Ascending aorta (tissue), 2 donors: Measurements from ENCODE around the gene NOTUM. TPM values are rescaled to one million over a fixed set of nuclear protein-coding genes. Genes with fewer than 3 reads are reported as not detected.
A peak's percentile ranks its signal among the peaks of the same experiment; 100 is the strongest.

ENCODE experiments used
- DNase-seq, 2 donors: peaks; one replicate each; pipeline ENCODE4 v3.0.0-alpha.2; 2019; ENCODE audit warnings: low spot score in 2 of 2
- H3K27ac ChIP-seq, 2 donors: fragments of 200-600 bp; sonication (generic); one replicate each; pipeline ENCODE4 v1.5.1; 2016 to 2017; ENCODE audit warnings: mild to moderate bottlenecking in 1 of 2
- H3K27me3 ChIP-seq: fragments of 200-600 bp; sonication (generic); one replicate; pipeline ENCODE4 v1.5.1; 2017
- H3K36me3 ChIP-seq, 2 donors: fragments of 200-600 bp; sonication (generic); one replicate each; pipeline ENCODE4 v1.5.1; 2016
- H3K4me1 ChIP-seq, 2 donors: fragments of 200-600 bp; sonication (generic); one replicate each; pipeline ENCODE4 v1.5.1; 2016 to 2017; ENCODE audit warnings: mild to moderate bottlenecking in 1 of 2
- H3K4me3 ChIP-seq, 2 donors: fragments of 200-600 bp; sonication (generic); one replicate each; pipeline ENCODE4 v1.5.1; 2016 to 2017; ENCODE audit warnings: mild to moderate bottlenecking in 1 of 2
- H3K9me3 ChIP-seq, 2 donors: fragments of 200-600 bp; sonication (generic); one replicate each; pipeline ENCODE4 v1.5.1; 2016
- intact Hi-C: fragments of 100-400 bp; cut with DNase I; formaldehyde crosslinking; loops from one replicate; pipeline ENCODE4 v1.15.1; 2023
- total RNA-seq: library from RNA; depleted of rRNA; stranded (reverse); fragments of >200 nt; gene quantifications from one replicate; pipeline ENCODE4 v1.1.0, GENCODE V29; 2016
- TF ChIP-seq, protein P1 (sequence below), 3 experiments: fragments of 200-600 bp in 2 of 3; fragments of 450-650 bp in 1 of 3; sonication (generic) in 2 of 3; IDR thresholded peaks; one replicate each; pipeline ENCODE4 v1.5.1; 2016 to 2019; ENCODE audit warnings: antibody characterized with exemption in 3 of 3, mild to moderate bottlenecking in 1 of 3, moderate library complexity in 1 of 3

NOTUM gene
- total RNA-seq, 1 donor from 2014 or later, result not detected

DNA sequence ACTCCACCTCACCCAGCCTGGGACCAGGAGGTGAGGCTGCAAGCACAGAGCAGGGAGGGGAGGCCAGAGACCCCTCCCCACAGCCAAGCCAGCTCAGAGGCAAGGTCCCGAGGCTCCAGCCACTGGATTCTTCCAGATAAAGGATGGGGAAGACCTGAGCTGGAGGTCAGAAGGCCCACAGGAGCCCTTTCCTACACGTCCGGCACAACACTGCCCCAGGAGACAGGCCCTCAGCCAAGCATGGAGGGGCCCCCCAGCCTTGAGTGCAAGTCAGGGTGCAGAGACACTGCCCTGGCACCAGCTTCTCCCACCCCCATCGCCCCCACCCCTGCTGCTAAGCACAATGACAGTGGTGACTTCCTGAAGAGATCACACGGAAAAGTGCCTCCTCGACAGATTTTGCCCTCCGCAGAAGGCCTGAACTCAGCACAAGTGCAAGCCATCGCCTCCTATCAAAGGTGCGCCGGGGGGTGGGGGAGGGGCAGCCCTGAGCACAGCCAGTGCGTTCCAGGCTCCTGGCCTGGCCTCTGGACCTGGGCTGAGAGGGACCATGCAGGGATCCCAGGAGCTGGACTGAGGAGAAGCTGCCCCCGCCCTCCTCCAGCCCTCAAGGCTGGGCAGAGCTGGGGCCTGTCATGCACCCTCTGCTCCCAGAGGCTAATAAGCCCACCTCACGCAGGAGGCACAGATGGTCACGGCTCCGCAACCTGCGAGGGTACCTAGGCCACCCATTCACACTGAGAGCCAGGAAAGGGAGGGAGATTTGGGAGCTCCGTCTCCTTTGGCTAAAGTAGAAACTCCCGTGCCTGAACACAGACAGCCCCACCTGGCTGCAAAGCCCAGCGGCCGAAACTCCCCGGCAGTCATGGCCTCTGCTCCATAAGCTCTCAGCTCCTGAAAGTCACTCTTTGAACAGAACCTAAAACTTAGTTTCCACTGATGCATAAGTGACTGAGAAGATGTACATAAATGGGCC lies 36.1 kb downstream of the NOTUM start:
- DNase-seq, result no peak
- H3K27ac ChIP-seq, result peak overlapping the region; percentile 13 to 72
- peaks cover 18 to 27% of the 10 kb centered on the region in 2 donors for H3K36me3 ChIP-seq
- no peaks in the 10 kb centered on the region for H3K27me3 ChIP-seq
- no peaks in the 10 kb centered on the region for H3K9me3 ChIP-seq
- peaks cover 26 to 49% of the 10 kb centered on the region in 2 donors for H3K4me1 ChIP-seq
- TF ChIP-seq, protein P1, sequence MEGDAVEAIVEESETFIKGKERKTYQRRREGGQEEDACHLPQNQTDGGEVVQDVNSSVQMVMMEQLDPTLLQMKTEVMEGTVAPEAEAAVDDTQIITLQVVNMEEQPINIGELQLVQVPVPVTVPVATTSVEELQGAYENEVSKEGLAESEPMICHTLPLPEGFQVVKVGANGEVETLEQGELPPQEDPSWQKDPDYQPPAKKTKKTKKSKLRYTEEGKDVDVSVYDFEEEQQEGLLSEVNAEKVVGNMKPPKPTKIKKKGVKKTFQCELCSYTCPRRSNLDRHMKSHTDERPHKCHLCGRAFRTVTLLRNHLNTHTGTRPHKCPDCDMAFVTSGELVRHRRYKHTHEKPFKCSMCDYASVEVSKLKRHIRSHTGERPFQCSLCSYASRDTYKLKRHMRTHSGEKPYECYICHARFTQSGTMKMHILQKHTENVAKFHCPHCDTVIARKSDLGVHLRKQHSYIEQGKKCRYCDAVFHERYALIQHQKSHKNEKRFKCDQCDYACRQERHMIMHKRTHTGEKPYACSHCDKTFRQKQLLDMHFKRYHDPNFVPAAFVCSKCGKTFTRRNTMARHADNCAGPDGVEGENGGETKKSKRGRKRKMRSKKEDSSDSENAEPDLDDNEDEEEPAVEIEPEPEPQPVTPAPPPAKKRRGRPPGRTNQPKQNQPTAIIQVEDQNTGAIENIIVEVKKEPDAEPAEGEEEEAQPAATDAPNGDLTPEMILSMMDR (IDR thresholded peaks at IDR 0.05), result no peak
- H3K4me3 ChIP-seq, result no peak overlapping the region
- intact Hi-C loops, result loop anchor here (5.0 kb wide), 2 partner anchors 53 to 172 kb away; partner anchors contain the start of genes ARHGDIA and FASN

DNA sequence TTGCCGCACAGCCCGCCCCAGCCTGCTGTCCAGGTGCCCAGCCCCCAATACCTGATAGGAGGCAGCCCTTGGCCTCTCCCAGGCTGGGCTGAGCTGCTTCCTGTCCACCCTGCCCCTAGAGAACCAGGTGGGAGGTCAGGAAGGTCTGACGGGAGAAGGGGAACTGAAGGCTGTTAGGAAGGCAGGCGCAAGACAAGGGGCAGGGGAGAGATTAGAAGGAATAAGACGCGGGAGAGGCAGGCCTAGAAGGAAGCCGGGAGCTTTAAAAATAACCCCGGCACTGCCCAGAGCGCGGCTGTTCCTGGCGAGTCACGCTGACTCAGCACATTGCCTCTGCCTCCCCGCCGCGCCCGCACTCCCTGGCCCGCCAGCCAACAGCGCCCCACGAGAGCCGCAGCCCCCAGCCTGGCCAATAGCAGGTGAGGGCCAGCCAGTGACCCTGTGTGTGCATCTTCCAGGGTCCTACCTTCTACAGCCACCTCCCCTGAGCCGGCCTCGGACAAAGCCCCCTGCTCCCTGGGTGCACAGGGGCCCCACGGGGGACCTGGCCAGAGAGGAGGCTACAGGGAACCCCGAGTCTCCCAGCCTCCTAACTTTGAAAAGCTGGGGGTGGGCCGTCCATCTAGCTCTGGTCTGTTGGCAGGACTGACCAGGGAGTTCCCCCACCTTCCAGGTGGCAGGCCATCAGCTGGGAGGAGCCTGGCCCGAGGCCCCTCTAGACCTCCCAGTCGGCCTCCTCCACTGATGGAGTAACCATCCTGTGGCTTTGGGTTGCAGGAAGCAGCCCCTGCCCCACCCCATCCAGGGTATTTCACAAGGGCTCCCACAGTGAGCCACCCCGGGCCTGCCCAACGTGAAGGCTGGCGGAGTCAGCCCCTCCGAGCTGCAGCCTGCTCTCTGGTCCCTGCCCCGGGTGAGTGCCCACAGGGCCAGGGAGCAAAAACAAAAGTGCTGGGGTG lies 37.4 kb downstream of the NOTUM start:
- peak overlapping the region; percentile 38 to 57 for H3K4me3 ChIP-seq
- TF ChIP-seq, protein P1 (IDR thresholded peaks at IDR 0.05), result no peak
- H3K27me3 ChIP-seq, result no peaks in the 10 kb centered on the region
- H3K27ac ChIP-seq, result peak overlapping the region; percentile 53 to 72
- no peaks in the 10 kb centered on the region for H3K9me3 ChIP-seq
- H3K4me1 ChIP-seq, result peaks cover 26 to 47% of the 10 kb centered on the region in 2 donors
- peaks cover 20 to 27% of the 10 kb centered on the region in 2 donors for H3K36me3 ChIP-seq
- intact Hi-C loops, result no loop called here
- DNase-seq, result peak in 1 of 2 donors; percentile 84

DNA sequence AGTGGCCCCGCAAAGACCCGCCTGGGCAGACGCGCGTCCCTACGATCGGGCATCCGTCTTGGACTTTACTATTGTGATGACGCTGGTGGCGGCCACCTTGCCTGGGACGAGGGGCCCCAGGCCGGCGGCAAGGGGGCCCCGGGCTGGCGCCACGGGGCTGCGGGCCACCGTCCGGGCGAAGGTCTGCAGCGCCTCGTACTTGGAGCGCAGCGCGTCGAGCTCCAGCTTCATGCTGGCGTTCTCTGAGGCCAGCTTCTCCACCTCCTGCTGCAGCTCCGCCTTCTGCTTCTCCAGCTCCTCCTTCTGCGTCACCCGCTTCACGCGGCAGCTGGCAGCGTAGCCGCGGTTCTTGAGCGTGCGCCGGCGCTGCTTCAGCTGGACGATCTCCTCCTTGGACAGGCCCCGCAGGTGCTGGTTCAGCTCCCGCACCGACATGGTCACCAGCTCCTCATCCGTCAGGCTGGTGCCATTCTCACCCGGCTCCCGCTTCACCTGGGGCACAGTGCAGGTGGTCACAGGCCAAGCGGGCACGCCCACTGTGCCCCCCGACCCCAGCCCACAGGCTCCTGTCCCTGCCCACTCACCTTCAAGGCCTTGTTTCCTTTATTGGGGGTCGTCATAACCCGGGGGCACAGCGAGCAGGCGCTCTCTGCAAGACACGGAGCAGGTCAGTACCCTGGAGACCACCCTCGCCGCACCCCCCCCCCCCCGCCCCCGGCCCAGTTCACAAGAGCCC lies 38.3 kb downstream of the NOTUM start:
- no peaks in the 10 kb centered on the region for H3K27me3 ChIP-seq
- no peak for DNase-seq
- H3K36me3 ChIP-seq, result peaks cover 20 to 27% of the 10 kb centered on the region in 2 donors
- H3K4me1 ChIP-seq, result peaks cover 26 to 44% of the 10 kb centered on the region in 2 donors
- H3K9me3 ChIP-seq, result no peaks in the 10 kb centered on the region
- peak overlapping the region; percentile 38 to 57 for H3K4me3 ChIP-seq
- H3K27ac ChIP-seq, result peak overlapping the region; percentile 53 to 72
- TF ChIP-seq, protein P1 (IDR thresholded peaks at IDR 0.05), result no peak
- intact Hi-C loops, result no loop called here

DNA sequence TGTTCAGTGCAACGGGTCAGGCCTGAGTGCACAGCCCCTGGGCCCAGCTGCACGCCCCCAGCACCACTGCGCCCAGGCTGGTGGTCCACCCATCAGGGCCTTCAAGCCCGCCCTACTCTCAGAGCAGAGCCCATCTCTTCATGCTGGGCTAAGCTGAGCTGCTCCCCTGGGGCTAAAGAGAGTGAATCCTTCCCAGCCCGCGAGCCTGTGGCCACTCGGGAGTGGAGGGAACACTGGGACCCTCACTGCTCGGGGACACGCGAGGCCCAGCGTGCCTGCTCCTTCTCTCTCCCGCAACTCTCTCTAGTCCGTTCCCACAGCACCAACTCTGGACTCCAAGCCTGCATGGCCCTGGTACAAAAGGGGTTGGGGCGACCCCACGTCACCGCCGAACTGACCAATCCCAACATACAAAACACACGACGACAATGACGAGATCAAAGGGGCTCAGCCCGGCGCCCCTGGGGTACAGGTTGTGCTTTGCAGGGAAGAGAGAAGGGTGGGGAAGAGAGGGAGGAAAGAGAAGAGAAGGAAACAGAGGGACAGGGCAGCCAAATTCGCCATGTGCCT lies 38.9 kb downstream of the NOTUM start:
- Histone ChIP-seq H3K27ac (no peak overlapping the region), H3K4me3 (no peak overlapping the region), H3K9me3 (no peaks in the 10 kb centered on the region), H3K4me1 (peaks cover 29 to 46% of the 10 kb centered on the region in 2 donors), H3K36me3 (peaks cover 20 to 27% of the 10 kb centered on the region in 2 donors), H3K27me3 (no peaks in the 10 kb centered on the region)
- DNase-seq, result no peak
- TF ChIP-seq, protein P1 (IDR thresholded peaks at IDR 0.05), result no peak
- intact Hi-C loops, result no loop called here
